NCI-H2081 treated with DMSO at 0.1 percent for 48 hours (cell line): ENCODE measurements around the gene MAGOH.

Experiments used
- DNase-seq: peaks from one replicate; lab custom pipeline; 2025; lab: John Stamatoyannopoulos, UW

Gene MAGOH

DNA sequence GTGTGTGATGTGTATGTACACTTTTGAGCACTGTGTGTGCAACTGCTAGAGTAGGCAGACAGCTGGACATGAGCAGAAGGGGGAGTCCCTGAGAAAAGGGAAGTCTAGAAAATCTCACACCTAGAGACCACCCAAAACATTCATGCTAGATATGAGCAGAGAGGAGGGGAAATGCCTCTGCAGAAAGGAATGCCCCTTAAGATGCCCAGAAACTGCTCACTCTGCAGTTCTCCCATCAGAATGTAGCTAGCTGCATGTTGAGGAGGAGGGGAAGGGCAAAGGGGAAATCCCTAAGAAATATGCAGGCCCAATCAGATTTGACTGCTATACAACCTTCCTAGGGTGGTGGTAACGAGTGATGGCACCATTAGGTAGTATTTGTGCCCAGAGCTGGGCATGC, 31.8 kb upstream of the MAGOH start:
- DNase-seq = no peak

DNA sequence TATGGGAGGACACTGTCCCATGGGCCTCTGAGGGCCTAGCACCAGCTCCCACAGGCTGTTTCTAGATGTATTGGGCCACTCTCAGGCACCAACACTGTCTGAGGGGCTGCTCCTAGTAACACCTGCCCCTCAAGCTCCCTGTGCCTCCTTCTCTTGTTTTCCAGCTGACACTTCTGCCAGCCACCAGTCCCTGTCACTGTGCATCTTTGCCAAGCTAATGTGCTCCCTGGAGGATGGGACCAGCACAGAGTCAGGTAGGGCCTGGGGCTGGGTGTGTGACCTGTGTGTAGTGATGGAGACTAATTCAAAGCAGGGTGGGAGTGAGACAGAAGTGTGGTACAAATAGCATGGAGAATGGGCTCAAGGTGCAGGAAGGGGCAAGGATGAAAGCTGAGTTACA, 29.4 kb upstream of the MAGOH start:
- DNase-seq = no peak

DNA sequence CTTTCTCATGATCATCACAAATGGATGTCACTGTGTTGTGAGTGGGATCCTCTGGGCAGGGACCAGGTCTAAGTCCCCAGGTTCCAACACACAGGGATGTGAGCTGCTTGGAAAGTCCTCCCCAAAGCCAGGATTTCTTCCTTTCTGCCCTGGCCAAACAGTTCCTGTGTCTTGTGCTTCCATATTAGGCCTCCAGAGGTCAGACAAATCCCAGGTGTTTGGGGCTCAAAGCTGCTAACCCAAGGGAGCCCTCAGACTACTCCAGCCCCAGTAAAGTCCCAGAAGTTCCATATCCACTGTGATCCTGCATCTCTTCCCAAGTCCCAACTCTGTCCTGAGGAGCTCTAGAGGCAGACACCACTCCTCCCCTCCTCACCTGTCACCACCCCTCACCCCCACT, 27.7 kb upstream of the MAGOH start:
- DNase-seq = no peak

DNA sequence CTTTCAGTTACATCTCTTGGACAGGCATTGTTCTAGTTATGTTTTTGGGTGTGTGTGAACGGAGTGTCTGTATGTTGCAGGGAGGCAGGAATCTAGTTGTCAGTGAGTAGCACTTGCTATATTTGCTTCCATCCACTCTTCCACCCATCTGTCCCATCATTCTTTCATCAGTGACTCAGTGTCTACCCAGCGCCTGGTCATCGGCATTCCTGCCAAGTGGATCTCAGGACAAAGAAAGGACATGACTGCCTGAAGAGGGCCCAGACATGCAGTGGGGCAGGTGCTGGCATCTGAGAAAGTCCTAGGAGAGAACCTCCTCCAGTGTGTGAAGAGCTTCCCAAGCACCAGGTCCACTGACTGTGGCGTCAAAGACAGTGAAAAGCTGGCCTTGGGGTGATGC, 27.3 kb upstream of the MAGOH start:
- DNase-seq = no peak

DNA sequence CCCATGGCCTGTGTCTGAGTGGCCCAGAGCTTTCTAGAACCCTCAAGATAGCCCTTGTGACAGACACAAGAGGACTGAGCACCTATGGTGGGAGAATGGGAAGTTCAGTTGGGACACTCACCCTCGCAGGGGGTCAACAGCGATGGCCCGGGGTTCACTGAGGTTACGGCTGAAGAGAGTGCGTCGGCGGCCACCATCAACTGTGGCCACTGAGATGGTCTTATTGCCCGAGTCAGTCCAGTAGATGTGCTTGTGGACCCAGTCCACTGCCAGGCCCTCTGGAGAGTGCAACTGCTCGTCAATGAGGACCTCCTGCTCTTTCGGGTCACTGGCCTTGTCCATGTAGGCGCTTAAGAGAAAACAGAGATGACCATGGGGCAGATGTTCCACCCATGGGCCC, 25.7 kb upstream of the MAGOH start:
- no peak for DNase-seq

DNA sequence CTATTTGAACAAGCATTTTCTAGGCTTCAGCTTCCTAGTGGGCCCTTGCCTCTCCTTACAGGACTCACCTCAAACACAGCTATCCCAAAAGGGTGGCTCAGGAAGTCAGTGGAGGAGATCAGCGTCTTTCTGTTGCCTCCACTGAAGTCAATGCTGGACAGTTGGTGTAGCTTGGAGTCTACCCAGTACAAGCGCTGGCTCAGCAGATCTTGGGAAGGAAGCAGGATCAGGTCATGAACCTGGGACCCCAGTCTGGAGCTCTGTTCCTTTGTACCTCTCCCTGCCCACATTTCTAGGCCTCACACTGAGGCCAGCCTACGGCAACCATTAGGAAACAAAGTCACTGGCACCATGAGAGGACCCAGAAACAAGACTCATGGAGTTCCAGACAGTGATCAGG, 23.7 kb upstream of the MAGOH start:
- no peak for DNase-seq

DNA sequence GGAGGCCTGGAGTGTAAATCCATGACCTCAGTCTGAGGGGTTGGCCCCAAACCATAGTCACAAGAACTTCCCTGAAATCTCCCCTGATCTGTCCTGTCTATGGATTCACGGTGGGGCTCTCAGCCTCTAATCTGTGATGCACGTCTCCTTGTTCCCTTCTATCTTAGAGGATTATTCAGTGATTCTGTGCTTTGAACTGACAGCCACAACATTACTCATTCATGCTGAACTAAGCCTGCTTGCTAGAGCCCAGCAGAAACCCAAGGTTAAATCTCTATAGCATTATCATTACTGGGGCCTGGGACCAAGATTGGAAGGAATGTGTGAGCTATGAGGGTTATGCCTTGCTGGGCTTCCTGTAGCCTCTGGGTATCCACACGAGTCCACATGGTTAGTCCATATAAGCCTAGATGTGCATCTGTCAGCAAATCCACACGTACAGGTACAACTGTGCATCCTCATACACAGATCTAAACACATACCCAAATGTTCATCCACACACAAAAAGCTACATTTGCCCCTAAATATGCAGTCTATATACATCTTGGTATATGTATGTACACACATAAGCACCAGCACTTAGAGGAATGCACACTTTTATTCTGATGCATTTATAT, 22.4 kb upstream of the MAGOH start:
- no peak for DNase-seq

DNA sequence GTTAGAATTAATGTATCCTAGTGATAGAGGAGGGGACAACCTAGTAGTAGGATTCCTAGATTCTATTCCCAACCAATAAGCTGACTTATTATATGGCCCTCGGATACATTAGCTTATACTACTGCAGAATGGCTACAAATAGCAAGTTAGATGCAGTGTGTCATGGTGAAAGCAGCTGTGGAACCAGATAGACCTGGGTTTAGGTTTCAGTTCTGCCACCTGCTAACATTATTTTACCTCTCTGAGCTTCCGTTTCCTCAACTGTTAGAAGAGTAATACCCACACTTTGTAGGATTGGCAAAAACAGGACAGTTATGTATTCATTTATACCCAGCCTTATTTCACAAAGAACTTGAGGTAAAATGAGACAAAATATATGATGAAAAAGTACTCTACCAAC, 21.6 kb upstream of the MAGOH start:
- DNase-seq = no peak

DNA sequence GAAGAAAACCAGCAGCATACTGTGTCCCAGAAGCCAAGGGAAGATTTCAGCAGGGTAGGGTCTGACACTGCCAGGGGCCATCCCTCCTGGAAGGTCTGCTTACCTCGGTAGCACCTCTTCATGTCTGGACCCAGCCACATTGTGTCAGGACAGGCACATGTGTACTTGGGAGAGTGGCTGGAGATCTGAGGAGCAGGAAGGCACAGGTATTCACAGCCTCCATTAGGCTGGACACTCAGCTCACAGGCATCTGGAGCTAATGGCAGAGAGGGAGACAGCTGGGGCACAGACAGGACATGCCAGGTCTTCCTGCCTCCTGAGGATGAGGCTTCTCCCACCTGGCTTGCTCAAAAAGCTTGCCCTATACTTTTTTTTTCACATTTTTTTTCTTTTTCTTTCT, 19.9 kb upstream of the MAGOH start:
- DNase-seq = no peak

DNA sequence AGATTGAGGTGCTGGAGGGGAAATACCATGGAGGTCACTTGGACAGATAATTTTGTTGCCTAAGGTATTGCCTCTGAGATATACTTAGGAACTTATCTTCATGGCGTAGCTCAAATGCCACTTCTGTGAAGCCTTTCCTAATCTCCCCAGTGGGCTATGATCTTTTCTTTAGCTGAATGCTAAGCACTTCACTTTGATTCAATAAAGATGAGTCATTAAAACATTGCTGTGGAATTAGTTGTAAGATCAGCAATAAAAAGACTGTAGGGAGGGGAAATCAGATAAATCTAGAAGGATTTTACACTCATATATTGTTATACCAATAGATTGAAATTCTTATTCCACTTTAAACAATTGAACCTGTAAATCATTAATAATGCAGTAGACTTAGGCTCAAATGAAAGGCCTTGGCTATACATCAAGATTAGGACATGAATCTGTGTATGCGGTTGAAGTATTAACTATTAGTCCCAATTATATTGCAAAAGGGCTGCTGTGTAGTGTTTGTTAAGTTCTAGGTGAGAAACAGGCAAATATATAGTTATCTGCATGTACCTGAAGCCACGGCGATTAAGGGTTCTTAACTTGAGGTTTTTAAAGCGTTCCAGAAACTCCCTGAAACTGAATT, 19.2 kb upstream of the MAGOH start:
- no peak for DNase-seq

DNA sequence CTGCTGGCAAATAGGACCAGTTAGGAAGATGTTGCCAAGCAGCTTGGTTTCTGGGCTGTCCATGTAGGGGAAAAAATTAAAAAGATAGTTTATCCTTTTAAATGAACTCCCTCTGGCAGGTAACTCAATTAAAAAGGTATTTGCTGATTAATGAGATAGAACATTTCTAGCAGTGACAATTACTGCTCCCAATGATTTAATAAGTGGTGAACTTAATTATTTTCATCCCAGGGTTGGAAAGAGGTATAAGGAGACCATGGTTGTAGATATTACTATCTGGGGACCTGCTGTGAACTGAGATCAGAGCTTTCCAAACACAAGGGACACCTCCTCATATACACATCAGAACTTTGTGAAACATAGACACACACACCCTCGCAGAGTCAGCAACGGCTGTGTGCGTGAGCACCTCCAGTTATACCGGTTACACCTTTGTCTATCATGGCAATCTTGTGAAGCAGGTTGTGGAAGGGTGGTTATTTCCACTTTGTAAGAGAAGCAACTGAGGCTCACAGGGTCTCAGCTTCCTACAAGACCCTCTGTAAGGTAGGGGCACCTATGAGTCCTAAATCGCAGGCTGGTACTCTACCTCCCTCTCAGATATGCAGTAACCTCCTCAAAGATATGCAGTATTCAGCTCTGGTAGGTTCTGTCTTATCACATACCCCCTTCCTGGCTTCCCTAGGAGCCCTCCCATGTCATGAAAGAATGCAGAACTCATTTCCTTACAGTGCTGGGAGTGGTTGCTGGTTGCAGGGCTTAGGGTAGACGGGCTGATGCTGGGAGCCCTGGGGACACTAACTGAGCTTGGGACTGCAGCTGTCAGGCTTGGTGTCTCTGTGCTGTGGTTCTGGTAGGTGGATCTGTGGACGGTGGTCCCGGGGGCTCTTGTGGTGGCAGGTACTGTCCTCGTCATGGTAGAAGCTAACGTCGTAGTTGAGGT, 18.5 kb upstream of the MAGOH start:
- DNase-seq = no peak

DNA sequence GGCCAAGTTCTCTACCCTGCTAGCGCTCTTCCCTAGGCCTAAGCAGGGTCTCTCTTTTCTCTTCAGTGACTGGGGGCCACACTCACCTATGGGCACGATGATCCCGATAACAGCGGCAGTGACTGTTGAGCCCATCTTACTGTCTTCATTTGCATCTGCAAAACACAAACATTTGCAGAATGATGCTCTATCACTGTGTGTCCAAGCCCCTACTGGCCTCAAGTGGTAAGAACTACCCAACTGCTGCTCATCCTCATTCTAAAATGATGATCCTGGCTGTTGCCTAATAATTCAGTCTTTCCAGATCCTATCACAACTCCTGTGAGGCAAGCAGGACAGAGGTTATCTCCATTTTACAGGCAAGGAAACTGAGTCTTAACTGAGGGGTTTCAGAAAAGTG, 16.7 kb upstream of the MAGOH start:
- DNase-seq = no peak

DNA sequence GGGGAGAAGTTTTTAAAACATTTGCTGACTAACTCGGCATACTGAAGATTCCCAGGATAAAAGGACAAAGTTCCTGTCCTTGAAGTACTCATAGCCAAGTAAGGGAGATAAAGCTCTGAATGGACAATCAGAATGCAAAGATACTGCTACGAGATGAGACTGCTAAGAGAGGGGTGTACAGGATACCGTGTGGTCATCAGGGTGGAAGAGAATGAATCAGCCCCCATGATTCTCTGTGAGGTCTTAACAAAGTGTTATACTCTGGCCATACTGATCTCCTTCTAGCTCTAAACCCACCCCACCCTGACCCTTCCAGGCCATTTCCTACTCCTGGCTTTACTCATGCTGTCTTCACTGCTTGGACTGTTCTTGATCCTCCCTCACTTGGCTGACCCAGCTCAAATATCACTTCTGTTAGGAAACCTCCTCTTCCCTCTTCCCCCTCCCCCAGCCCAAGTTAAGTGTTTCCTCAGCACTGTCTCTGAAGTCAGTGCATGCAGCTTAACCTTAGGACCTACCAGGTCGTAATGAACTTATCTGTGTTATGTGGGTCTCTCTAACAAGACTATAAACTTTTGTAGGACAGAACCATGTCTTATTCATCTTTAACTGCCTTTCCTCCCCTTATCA, 15.8 kb upstream of the MAGOH start:
- no peak for DNase-seq

DNA sequence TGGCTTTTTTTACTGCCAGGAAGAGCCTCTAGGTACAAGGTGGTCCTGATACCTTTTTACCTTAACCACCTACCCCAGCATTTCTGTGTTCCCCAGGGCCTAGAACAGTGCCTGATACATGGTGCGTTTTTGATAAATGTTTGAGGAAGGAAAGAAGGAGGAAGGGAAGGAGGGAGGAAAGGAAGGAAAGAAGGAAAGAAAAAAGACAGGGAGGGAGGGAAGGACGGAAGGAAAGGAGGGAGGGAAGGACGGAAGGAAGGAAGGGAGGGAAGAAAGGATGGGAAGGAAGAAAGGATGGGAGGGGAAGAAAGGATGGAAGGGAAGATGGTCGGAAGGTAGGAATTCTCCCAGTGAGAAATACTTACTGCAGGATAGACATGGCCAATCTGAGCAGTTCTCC, 12.0 kb upstream of the MAGOH start:
- no peak for DNase-seq

DNA sequence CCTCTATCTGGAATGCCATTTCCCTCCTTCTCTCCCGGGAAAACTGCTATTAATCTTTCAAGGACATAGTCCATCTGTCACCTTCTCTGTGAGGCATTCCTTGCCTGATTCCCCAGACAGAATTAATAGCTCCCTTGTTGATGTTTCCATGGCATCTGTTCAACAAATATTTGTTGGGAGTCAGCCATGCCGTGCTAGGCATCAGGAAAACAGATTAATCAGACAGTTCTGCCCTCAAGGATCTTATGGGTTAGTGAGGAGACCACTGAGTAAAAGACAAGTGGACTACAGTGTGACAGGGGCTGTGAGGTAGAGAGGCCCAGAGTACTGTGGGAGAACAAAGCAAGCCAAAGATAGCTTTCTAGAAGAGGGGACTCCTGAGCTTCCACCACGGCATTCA, 11.4 kb upstream of the MAGOH start:
- no peak for DNase-seq

DNA sequence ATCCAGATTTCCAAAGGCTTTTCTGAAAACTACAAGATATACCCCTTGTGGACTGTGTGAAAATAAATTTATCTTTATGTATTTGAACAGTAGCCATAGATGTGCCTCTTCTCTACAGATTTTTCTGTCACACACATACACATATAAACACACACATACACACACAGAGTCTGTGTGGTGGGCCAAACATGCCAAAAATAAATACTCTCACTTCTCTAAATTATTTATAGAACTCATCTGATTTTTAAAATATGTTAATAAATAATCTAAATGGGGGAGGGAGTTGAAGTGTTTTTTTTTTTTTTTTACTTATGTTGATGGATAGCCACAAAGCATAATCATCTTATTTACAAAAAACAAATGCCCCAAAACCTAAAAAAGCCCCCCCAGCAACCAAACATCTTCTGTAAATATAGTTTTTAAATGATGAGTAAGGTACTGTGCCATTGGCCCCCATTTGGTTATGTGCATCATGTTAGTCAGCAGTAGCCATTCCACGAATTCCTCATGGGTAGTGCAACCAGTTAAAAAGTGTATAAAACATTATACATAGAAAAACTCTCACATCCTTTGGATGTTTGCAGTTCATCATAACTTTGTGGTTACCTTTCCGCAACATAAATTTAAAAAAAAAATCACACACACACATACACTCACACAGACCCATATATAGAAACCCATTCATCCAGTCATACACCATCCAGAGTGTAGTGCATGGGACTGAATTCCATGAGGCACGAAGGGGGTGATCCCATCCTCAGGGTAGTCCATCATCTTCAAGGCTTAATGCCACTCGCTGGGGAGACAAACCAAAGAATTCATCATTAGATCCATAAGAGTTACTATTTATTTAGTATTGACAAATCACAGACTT, 8.2 kb upstream of the MAGOH start:
- no peak for DNase-seq

DNA sequence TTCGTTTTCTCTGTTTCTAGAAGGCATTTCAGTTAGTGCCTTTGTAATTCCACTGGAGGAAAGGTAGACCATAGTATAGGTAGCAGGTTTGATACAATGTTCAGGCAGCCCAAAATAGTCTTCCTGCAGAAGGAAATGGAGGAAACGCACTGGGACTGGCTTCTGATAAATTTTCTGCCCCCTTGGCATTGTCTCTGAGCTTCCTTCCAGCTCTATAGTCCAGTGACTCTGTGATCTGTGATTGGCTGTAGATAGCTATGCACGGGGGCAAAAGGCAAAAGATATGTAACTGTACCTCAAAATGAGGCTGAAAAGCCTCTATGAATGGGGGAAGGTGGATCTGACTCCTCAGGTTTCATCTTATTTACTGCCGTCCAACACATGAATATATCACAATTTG, 5.8 kb upstream of the MAGOH start:
- no peak for DNase-seq

DNA sequence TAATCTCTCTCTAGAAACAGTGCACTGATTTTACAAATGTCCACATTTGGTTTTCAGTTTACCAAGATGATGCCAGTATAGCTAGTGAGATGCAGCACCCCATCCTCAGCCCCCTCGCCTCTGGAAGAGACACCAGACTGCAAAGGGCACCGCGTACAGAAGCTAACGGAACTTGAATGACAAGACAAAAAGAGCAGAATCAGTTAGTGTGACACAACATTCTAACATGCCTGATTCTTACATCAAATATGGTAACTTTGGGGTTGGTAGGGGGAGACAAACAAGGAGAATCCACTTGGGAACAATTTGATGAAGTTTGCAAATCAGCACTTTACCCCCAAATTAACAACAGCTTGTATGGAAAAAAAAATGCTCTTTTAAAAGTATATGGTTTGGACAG, 4.1 kb upstream of the MAGOH start:
- no peak for DNase-seq

DNA sequence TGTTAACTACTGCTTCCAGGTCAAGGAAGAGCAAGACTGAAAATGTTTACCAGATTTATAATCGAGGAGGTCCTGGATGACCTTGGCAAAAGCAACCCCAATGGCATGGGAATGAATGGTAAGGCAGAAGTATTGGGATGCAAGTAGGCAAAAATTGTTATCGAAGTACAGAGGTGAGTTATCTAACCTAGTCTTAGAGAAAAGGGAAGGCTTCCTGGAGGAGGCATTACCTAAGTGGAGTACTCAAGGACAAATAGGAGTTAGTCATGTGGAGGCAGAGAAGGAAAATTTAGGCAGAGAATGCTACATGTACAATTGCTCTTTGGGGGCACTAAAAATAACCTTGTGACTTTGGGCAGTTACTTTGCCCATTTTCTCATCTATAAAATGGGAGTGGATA, 3.5 kb upstream of the MAGOH start:
- no peak for DNase-seq

DNA sequence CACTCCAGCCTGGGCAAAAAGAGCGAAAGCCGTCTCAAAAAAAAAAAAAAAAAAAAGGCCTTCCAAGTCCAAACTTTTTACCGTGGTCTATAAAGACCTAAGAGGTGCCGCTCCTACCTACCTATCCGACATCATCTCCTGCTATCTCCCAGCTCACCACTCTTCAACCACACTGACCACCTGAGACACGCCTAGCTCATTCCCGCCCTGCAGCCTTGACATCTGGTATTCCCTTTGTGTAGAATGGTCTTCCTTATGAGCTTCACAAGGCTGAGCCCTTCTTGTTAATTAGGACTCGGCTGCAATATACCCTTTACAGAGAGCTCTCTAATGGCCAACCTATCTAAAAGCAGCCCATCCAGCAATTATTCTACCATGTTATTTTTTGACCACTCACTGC, 680 bp downstream of the MAGOH start:
- DNase-seq = no peak

DNA sequence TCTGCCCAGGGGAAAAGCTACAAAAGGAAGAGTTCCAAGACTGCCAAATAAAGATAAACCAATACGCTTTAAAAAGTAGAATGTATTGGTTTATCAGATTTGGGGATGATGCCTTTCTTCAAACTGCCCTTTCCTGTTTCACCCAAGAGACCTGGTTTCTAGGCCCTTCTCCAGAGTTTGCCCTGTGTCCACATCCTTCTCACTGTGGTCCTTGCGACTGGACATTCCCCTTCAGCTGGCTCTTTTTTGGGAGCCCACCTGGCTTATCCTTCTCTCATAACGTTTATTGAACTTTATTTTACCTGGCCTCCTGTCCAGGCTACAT, 17.4 kb downstream of the MAGOH start:
- DNase-seq = no peak
